Muscle layer of colon (tissue), 2 donors: ENCODE results near the gene CCT3.
"Not testable (repeated sequence)": the region's sequence is repeated elsewhere in the genome, so short reads cannot be mapped to it uniquely, and the experiment has no call there.

Source experiments
- H3K27ac ChIP-seq: one replicate; pipeline ENCODE4 v1.7.0; 2013; ENCODE audit warnings: low read depth, mild to moderate bottlenecking, low read length, moderate library complexity
- H3K27me3 ChIP-seq, 2 donors: one replicate each; pipeline ENCODE4 v1.7.0; 2013; ENCODE audit warnings: low read length in 2 of 2, mild to moderate bottlenecking in 2 of 2; ENCODE audit not compliant: insufficient read depth in 2 of 2, control insufficient read depth in 1 of 2
- H3K36me3 ChIP-seq: one replicate; pipeline ENCODE4 v1.7.0; 2013; ENCODE audit warnings: mild to moderate bottlenecking, low read length; ENCODE audit not compliant: insufficient read depth
- H3K4me1 ChIP-seq: one replicate; pipeline ENCODE4 v1.7.0; 2013; ENCODE audit warnings: mild to moderate bottlenecking, low read length; ENCODE audit not compliant: insufficient read depth
- H3K4me3 ChIP-seq, 2 donors: one replicate each; pipeline ENCODE4 v1.7.0; 2013; ENCODE audit warnings: low read length in 2 of 2, low read depth in 1 of 2, mild to moderate bottlenecking in 1 of 2, moderate library complexity in 1 of 2
- H3K9ac ChIP-seq: one replicate; pipeline ENCODE4 v1.7.0; 2013; ENCODE audit warnings: low read length
- H3K9me3 ChIP-seq: one replicate; pipeline ENCODE4 v1.7.0; 2013; ENCODE audit warnings: mild to moderate bottlenecking, low read length
- donor health status: abdominal sarcoma.
- donor health status: Adenocarcinoma of cecum.

CCT3 gene

DNA sequence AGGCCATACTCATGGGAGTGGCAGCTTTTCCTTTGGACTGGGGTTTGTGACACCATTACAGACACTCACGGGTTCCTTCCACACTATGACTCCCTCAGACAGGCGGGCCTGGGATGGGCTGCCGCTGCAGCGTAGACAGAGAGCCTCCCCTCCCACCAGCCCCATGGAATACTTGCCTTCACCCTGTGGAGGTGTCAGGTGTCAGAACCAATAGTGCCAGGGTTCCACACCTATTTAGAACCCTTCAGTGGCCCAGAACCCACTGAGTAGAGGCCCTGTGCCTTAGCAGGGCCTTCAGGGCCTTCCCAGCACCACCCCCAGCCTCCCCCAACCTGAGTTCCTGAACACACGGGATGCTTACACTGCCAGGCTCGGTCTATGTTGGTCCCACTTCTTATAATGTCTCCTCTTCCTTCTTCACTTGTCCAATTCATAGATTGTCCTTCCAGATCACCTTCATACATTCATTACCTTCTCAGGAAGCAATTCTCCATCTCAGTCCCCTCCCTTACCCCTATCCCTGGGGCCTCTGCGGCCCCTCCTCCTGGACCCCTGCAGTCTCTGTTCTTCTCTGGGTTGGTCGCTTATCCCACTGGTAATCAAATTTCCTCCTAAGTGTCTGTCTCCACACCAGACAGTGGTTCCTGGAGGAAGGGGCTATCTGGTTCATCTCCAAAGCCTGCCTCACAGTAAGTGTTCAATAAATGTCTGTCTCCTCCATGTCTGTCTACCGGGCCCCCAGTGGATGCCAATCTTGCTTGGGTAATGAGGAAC is 29.5 kb upstream of the CCT3 start:
- Histone ChIP-seq H3K27ac (no peak overlapping the region), H3K36me3 (no peaks in the 10 kb centered on the region), H3K9ac (no peak overlapping the region), H3K4me1 (no peaks in the 10 kb centered on the region), H3K4me3 (no peak overlapping the region), H3K9me3 (no peaks in the 10 kb centered on the region), H3K27me3 (peaks cover 13 to 47% of the 10 kb centered on the region in 2 donors)

DNA sequence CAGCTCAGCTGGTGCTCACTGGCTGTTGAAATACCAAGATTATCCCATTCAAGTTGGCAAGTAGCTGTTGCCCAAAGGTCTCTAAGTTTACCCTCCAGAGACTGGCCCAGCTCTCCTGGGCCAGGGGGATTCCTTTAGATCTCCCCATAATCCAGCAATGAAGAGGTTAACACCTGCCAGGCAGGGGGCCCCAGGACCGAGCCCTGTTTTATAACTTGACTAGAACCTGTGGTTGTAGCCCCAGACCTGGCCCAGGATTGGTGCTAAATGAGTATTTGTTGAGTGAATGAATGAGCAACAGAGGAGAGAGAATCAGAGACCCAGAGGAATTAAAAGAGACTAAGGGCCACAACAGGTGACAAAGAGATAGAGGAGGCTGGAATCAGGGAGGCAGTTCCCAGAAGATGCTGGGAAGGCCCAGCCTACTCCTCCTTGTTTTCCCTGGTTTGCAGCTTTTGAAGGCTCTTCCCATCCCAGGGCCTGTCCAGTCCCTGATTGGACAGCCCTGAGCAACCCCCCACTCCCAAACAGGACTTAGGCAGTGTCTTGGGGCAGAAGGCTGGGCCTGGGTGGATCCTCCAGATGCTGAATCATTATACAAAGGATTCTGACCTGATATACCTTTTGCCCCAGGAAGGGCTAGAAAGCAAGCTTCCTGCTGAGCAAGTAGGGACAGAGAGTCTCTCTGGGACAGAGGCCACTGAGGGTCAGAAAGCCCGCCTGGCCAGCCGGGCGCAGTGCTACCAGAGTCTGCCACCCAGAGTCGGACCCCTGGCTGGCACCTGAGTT is 28.5 kb upstream of the CCT3 start:
- Histone ChIP-seq H3K9ac (no peak overlapping the region), H3K9me3 (no peaks in the 10 kb centered on the region), H3K36me3 (no peaks in the 10 kb centered on the region), H3K4me1 (no peaks in the 10 kb centered on the region), H3K4me3 (no peak overlapping the region), H3K27ac (no peak overlapping the region), H3K27me3 (peaks cover 13 to 40% of the 10 kb centered on the region in 2 donors)

DNA sequence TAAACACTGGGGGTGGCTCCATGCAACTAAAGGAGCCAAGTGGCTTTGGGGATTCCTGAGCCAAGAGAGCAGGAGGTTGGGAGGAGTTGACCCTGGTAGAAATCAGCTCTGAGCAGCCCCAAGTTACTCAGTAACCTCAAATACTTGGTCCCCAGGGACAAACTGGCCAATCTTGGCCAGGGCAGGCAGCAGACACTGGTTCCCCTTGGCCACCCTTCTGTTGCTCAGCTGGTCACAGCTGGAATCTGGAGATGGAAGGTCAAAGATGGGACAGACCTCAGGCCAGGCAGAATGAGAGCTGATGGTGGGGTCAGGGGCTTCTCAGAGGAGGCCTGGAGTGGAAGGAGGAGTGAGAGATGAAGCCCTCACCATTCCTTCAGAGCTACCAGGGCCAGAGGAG is 27.7 kb upstream of the CCT3 start:
- Histone ChIP-seq H3K4me3 (no peak overlapping the region), H3K9me3 (no peaks in the 10 kb centered on the region), H3K9ac (no peak overlapping the region), H3K27ac (no peak overlapping the region), H3K27me3 (peaks cover 13 to 39% of the 10 kb centered on the region in 2 donors), H3K4me1 (no peaks in the 10 kb centered on the region), H3K36me3 (no peaks in the 10 kb centered on the region)

DNA sequence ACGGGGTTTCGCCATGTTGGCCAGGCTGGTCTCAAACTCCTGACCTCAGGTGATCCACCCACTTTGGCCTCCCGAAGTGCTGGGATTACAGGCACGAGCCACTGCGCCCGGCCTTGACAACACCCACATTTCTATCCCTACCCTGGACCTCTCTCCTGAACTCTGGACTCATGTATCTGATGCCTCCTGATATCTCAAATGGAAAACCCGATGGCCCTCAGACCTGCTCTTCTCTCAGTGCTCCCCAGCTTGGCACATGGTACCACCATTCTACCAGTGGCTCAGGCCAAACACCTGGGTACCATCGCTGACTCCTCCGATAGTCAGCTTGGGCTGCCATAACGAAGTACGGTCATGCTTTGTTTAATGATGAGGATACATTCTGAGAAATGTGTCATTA is 22.4 kb upstream of the CCT3 start:
- no peak overlapping the region for H3K9ac ChIP-seq
- H3K36me3 ChIP-seq: no peaks in the 10 kb centered on the region
- no peak overlapping the region for H3K27ac ChIP-seq
- no peak overlapping the region for H3K4me3 ChIP-seq
- H3K4me1 ChIP-seq: no peaks in the 10 kb centered on the region
- peaks cover 4 to 20% of the 10 kb centered on the region in 2 donors for H3K27me3 ChIP-seq
- no peaks in the 10 kb centered on the region for H3K9me3 ChIP-seq

DNA sequence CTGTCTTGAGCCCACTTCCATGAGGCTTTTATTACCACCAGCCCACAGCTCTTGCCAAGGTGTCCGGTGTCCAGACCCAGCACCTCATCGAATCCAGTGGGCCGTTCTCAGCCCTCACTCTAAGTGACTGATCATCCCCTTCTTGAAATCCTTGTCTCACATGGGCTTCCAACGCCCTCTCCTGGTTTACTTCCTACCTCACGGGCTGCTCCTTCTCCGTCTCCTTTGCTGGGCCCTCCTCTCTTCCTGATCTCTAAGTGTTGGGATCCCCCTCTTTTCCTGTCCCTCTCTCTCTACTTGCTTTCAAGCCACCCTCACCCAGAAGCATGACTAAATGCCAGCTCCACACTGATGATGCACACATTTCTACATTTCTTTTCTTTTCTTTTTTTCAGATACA is 21.9 kb upstream of the CCT3 start:
- Histone ChIP-seq H3K27me3 (peaks cover 4 to 20% of the 10 kb centered on the region in 2 donors), H3K4me3 (no peak overlapping the region), H3K9ac (no peak overlapping the region), H3K4me1 (no peaks in the 10 kb centered on the region), H3K9me3 (no peaks in the 10 kb centered on the region), H3K36me3 (no peaks in the 10 kb centered on the region), H3K27ac (no peak overlapping the region)

DNA sequence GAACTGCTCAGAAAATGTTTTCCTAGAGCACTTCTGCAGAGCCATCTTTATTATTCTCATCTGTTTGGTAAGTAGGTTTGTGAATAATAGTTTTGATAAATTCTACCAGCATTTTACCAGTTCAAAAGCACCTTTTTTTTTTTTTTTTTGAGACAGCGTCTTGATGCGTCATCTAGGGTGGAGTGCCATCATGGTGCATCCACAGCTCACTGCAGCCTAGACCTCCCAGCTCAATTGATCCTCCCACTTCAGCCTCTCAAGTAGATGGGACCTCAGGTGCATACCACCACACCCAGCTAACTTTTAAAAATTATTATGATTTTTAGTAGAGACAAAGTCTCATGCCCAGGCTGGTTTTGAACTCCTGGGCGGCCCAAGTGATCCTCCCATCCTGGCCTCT is 21.2 kb upstream of the CCT3 start:
- no peak overlapping the region for H3K27ac ChIP-seq
- no peaks in the 10 kb centered on the region for H3K4me1 ChIP-seq
- no peak overlapping the region for H3K9ac ChIP-seq
- peaks cover 4 to 15% of the 10 kb centered on the region in 2 donors for H3K27me3 ChIP-seq
- no peaks in the 10 kb centered on the region for H3K9me3 ChIP-seq
- H3K36me3 ChIP-seq: no peaks in the 10 kb centered on the region
- no peak overlapping the region for H3K4me3 ChIP-seq

DNA sequence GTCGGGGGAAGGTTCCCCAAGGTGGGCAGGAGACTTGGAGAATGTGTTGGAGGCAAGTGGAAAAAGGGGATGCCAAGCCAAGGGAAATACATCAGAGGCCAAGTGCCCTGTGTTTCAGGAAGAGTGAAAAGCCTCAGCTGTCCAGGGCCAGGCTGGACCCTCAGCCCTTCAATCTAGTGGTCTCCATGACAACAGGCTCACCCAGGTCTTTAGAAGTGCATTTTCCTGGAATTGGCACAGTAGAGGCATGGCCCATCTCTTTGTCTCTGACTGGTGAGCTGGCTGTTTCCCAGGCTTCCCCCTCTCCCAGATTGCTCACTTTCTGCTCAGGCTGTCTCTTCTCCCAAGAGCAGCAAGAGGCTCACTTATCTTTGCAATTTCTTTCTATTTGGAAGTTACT is 20.5 kb upstream of the CCT3 start:
- no peak overlapping the region for H3K4me3 ChIP-seq
- peaks cover 0 to 14% of the 10 kb centered on the region in 2 donors for H3K27me3 ChIP-seq
- no peak overlapping the region for H3K27ac ChIP-seq

DNA sequence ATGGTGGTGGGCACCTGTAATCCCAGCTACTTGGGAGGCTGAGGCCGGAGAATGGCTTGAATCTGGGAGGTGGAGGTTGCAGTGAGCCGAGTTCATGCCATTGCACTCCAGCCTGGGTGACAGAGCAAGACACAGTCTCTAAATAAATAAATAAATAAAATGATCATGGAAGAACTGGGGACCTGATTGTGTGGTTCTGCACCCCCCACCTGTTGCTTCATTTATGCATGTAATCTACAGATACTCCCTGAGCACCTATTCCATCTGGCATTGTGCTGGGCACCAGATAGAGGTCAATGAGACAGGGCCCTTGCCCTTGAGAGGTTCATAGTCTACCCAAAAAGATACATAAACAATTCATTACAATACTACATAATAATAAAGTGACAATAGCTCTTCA is 19.9 kb upstream of the CCT3 start:
- Histone ChIP-seq H3K4me1 (no peaks in the 10 kb centered on the region), H3K4me3 (no peak overlapping the region), H3K9me3 (no peaks in the 10 kb centered on the region), H3K27ac (no peak overlapping the region), H3K9ac (no peak overlapping the region), H3K36me3 (no peaks in the 10 kb centered on the region), H3K27me3 (peaks cover 0 to 14% of the 10 kb centered on the region in 2 donors)

More for the DNA sequence above, 20.5 kb upstream of the CCT3 start:
- Histone ChIP-seq H3K9me3 (no peaks in the 10 kb centered on the region), H3K4me1 (no peaks in the 10 kb centered on the region), H3K36me3 (no peaks in the 10 kb centered on the region), H3K9ac (no peak overlapping the region)

DNA sequence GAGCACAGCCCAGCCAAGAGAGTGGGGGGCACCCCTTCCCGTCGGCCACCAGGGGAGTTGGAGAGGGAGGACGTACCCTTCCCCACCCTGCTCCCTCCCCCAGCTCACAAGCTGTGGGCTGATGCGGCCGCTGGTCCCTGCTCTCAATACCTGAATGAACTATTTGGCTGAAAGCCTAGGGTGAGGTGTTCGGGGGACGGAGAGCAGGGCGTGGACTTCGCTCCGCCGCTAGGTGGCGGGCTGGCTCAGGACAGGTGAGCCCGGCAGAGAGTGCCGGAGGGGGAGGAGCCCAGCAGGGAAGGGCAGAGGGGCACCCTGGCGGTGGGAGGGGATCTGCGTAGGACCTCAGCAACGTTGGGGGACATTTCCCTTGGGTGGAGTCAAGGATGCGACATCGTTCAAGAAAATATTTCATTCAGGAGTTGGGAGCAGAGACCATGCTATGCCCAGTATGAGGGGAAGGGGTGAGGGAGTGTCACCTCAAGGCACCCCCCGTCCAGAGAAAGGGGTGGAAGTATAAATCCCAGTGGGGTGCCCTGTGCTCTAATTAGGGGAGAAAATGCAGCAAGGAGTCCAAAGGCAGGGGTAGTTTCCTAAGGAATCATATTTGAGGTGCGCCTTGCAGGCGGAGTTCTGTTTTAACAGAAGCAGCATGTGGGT is 18.9 kb upstream of the CCT3 start:
- no peaks in the 10 kb centered on the region for H3K9me3 ChIP-seq
- H3K27ac ChIP-seq: no peak overlapping the region
- H3K9ac ChIP-seq: no peak overlapping the region
- no peak overlapping the region for H3K4me3 ChIP-seq
- peaks cover 0 to 14% of the 10 kb centered on the region in 2 donors for H3K27me3 ChIP-seq
- H3K36me3 ChIP-seq: no peaks in the 10 kb centered on the region
- no peaks in the 10 kb centered on the region for H3K4me1 ChIP-seq

DNA sequence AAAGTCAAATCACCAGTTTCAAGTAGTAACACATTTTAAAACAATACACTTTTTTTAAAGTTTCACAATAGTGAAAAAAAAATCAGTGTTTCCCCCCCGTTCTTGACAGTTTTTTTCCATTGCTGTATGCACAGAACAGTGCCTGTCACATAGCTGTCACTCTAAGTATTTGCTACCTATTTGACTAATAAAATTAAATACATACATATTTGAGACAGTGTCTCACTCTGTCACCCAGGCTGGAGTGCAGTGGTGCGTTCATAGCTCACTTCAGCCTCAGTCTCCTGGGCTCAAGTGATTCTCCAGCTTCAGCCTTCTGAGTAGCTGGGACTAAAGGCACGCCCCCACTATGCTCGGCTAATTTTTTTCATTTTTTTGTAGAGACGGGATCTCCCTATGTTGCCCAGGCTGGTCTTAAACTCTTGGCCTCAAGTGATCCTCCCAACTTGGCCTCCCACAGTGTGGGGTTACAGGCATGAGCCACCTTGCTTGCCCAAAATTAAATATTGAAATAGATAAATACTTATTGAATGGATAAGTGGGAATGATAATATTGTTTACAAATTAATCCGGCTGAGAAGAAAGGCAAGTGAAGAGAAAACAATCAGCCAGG is 18.3 kb upstream of the CCT3 start:
- no peaks in the 10 kb centered on the region for H3K9me3 ChIP-seq
- H3K4me1 ChIP-seq: no peaks in the 10 kb centered on the region
- H3K27ac ChIP-seq: no peak overlapping the region
- H3K9ac ChIP-seq: no peak overlapping the region
- peaks cover 0 to 14% of the 10 kb centered on the region in 2 donors for H3K27me3 ChIP-seq
- H3K36me3 ChIP-seq: no peaks in the 10 kb centered on the region
- H3K4me3 ChIP-seq: no peak overlapping the region

DNA sequence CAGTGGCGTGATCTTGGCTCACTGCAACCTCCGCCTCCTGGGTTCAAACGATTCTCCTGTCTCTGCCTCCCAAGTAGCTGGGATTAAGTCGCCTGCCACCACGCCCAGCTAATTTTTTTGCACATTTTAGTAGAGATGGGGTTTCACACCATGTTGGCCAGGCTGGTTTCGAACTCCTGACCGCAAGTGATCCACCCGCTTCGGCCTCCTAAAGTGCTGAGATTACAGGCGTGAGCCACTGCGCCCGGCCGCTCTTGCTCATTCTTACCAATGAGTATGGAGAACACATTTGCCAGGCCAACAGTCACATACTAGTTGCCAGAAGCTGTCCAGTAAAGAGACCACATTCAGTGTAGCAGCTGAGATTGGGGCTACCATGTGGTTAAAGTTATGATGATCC is 14.4 kb upstream of the CCT3 start:
- not testable (repeated sequence) for H3K9me3 ChIP-seq, H3K36me3 ChIP-seq, H3K4me1 ChIP-seq, H3K4me3 ChIP-seq, H3K9ac ChIP-seq, H3K27ac ChIP-seq
- peaks cover 0 to 12% of the 10 kb centered on the region in 2 donors for H3K27me3 ChIP-seq
